ENCODE results near the gene HPGD. TPM values are rescaled to one million over a fixed set of nuclear protein-coding genes. Genes with fewer than 3 reads are reported as not detected.

The HPGD gene
- total and polyA plus RNA-seq, 4 donors, result 19.8 to 144 (median 40.4) TPM

DNA sequence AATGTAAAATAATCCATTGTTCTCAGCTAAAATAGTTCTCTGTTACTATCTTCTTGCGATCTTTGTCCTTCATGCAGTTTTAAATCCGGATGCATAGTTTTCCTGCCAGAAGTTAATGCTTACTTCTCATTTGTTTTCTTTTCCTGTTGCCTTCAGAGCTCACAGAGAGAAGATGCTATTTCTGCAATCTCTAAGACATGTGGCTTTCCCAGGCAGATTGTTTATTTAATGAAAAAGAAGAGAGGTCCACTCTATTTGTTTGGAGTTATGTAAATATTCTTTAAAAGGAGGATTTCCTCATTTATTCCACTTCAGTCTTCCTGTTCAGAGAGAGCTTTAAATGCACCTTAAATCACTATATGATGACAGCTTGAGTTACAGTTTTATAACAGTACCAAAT lies 39.3 kb upstream of the HPGD start:
- Histone ChIP-seq H3K27ac (ENCODE audit: low read depth in 1 of 2, low read length in 1 of 2) (no peak overlapping the region), H3K4me1 (ENCODE audit: control insufficient read depth in 5 of 5, insufficient read depth in 5 of 5, low read length in 5 of 5) (peaks cover 0 to 3% (median 0%) of the 10 kb centered on the region in 5 donors), H3K36me3 (ENCODE audit: control insufficient read depth in 4 of 4, insufficient read depth in 4 of 4, low read length in 4 of 4) (no peaks in the 10 kb centered on the region), H3K27me3 (ENCODE audit: control insufficient read depth in 3 of 3, insufficient read depth in 3 of 3, low read length in 2 of 3) (no peaks in the 10 kb centered on the region), H3K4me3 (no peak overlapping the region), H3K9me3 (ENCODE audit: control insufficient read depth in 4 of 4, insufficient read depth in 3 of 4, low read length in 3 of 4) (no peaks in the 10 kb centered on the region), H3K9ac (ENCODE audit: insufficient read depth in 1 of 2, low read length in 2 of 2) (no peak overlapping the region)
- DNase-seq, result peak in 1 of 3 donors; percentile 26
- ATAC-seq (ENCODE audit: insufficient read depth, low FRiP score), result no peak
- TF ChIP-seq CTCF (IDR thresholded peaks at IDR 0.05; ENCODE audit: control extremely low read depth, extremely low read depth), result no peak
- WGBS, 2 donors, result 18 to 19% methylated on average over 2 of the region's 2 CpGs

DNA sequence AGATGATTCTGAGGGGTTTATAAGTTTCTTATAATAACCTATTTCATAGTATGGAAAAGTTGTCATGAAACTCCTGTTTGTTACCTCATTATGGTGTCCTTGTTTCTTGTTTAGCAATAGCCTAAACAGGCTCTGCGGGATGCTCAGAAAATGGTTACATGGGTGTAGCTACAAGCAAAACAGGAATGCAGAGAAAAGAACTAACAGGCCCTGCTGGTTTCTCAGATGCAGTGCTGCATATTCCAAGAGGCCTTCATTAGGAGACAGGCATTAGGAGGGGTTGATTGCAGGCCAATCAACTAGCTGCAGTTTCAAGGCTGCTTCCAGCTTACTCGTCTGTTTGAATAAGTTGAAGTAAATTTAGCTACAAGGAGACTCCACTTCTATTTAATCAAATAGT lies 37.6 kb upstream of the HPGD start:
- Histone ChIP-seq H3K9me3 (ENCODE audit: control insufficient read depth in 4 of 4, insufficient read depth in 3 of 4, low read length in 3 of 4) (no peaks in the 10 kb centered on the region), H3K36me3 (ENCODE audit: control insufficient read depth in 4 of 4, insufficient read depth in 4 of 4, low read length in 4 of 4) (no peaks in the 10 kb centered on the region), H3K4me3 (no peak overlapping the region), H3K27me3 (ENCODE audit: control insufficient read depth in 3 of 3, insufficient read depth in 3 of 3, low read length in 2 of 3) (no peaks in the 10 kb centered on the region), H3K4me1 (ENCODE audit: control insufficient read depth in 5 of 5, insufficient read depth in 5 of 5, low read length in 5 of 5) (peaks cover 0 to 3% (median 0%) of the 10 kb centered on the region in 5 donors), H3K27ac (ENCODE audit: low read depth in 1 of 2, low read length in 1 of 2) (no peak overlapping the region), H3K9ac (ENCODE audit: insufficient read depth in 1 of 2, low read length in 2 of 2) (no peak overlapping the region)
- ATAC-seq (ENCODE audit: insufficient read depth, low FRiP score) (no peak), DNase-seq (no peak)
- TF ChIP-seq CTCF (IDR thresholded peaks at IDR 0.05; ENCODE audit: control extremely low read depth, extremely low read depth), result no peak
- WGBS, 2 donors, result 68 to 76% methylated on average over 2 of the region's 2 CpGs

GRCh38 chr4:174555789-174556630 lies 33.7 kb upstream of the HPGD start:
- Histone ChIP-seq H3K27ac (ENCODE audit: low read depth in 1 of 2, low read length in 1 of 2) (no peak overlapping the region), H3K36me3 (ENCODE audit: control insufficient read depth in 4 of 4, insufficient read depth in 4 of 4, low read length in 4 of 4) (no peaks in the 10 kb centered on the region), H3K4me3 (no peak overlapping the region), H3K27me3 (ENCODE audit: control insufficient read depth in 3 of 3, insufficient read depth in 3 of 3, low read length in 2 of 3) (no peaks in the 10 kb centered on the region), H3K9ac (ENCODE audit: insufficient read depth in 1 of 2, low read length in 2 of 2) (no peak overlapping the region), H3K4me1 (ENCODE audit: control insufficient read depth in 5 of 5, insufficient read depth in 5 of 5, low read length in 5 of 5) (peaks cover 0 to 1% (median 0%) of the 10 kb centered on the region in 5 donors), H3K9me3 (ENCODE audit: control insufficient read depth in 4 of 4, insufficient read depth in 3 of 4, low read length in 3 of 4) (peaks cover 0 to 3% (median 1%) of the 10 kb centered on the region in 4 donors)
- ATAC-seq (ENCODE audit: insufficient read depth, low FRiP score), result no peak
- TF ChIP-seq CTCF (IDR thresholded peaks at IDR 0.05; ENCODE audit: control extremely low read depth, extremely low read depth), result no peak
- DNase-seq, result no peak
- WGBS, 2 donors, result 80 to 91% methylated on average over 4 of the region's 4 CpGs

Measured in lung (tissue), 12 donors.